HG03558 (cell line): ENCODE results near the gene ZNF74.
"Not testable (repeated sequence)": the region's sequence is repeated elsewhere in the genome, so short reads cannot be mapped to it uniquely, and the experiment has no call there.

Source experiments
- ATAC-seq: cut with Tn5 transposase; IDR thresholded peaks from one replicate; pipeline ENCODE4 v1.9.1; 2021; ENCODE audit warnings: moderate number of reproducible peaks; ENCODE audit not compliant: unreplicated experiment; ENCODE audit errors: extremely low read depth

ZNF74 gene

GRCh38 chr22:20373195-20373706 is 20.7 kb upstream of the ZNF74 start:
- not testable (repeated sequence) for ATAC-seq

DNA sequence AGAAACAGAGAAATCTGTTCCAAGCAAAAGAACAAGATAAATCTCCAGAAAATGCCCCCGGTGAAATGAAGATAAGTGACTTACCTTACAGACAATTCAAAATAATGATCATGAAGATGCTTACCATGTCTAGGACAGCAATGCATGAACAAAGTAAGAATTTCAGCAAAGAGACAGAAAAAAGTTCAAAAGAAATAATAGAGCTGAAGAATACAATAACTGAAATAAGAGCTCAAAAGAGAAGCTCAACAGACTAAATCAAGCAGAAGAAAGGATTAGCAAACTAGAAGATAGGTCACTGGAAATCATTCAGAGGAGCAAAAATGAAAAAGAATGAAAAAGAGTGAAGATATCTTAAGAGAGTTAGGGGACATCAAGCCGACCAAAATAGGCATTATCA is 19.8 kb upstream of the ZNF74 start:
- ATAC-seq: not testable (repeated sequence)

- ATAC-seq: not testable (repeated sequence)
Observed at GRCh38 chr22:20376281-20376680, 17.7 kb upstream of the ZNF74 start.

DNA sequence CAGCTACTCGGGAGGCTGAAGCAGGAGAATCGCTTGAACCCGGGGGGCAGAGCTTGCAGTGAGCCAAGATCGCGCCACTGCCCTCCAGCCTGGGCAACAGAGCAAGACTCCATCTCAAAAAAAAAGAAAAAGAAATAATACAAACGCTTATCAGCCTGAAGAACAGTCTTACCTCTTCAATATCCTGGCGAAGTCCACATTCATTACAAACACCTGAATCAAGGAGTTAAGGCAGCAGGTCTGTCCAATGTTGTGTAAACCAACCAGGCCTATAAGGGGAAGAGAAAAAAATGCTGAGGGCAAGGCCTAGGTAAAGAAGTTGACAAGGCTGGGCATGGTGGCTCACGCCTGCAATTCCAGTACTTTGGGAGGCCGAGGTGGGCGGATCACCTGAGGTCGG is 17.0 kb upstream of the ZNF74 start:
- ATAC-seq: not testable (repeated sequence)

GRCh38 chr22:20378110-20378509 is 15.8 kb upstream of the ZNF74 start:
- no peak for ATAC-seq

DNA sequence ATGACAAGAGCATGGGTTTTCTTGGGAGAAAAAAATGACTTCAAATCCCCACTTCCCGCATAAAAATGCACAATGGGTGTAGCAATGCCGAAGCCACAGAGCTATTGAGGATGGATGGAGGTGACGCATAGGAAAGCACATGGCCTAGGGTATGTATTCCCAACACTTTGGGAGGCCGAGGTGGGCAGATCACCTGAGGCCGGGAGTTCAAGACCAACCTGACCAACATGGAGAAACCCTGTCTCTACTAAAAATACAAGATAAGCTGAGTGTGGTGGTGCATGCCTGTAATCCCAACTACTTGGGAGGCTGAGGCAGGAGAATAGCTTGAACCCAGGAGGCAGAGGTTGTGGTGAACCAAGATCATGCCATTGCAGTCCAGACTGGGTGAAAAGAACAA is 15.3 kb upstream of the ZNF74 start:
- ATAC-seq: not testable (repeated sequence)

DNA sequence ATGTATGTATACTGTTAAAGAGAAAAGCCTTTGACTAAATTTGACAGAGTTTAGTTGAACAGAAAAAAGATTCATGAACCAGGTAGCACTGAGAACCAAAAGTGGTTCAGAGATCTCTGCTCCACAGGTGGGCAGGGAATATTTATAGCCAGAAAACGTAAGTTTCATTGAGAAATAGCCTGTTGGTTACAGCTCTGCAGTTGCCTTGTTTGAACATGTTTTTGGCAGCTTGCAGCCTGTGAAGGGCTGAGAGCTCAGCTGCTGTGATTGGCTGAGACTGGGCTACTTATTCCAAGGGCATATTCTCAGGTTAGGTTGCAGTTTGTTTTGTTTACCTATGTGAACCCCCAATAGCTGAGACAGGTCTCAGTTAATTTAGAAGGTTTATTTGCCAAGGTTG is 13.5 kb upstream of the ZNF74 start:
- no peak for ATAC-seq

DNA sequence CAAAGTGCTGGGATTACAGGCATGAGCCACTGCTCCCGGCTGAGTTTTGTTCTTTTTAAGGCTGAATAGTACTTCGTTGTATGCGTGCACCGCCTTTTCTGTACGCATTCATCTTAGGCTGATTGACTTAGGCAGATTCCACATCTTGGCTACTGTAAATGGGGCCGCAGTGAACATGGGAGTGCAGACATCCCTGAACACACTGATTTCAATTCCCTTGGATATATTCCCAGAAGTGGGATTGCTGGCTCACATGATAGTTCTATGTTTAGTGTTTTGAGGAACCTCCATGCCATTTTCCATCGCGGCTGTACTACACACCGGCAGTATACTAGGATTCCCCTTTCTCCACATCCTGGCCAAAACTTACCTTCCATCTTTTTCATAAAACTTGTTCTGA is 10.4 kb upstream of the ZNF74 start:
- no peak for ATAC-seq

- no peak for ATAC-seq
Observed at GRCh38 chr22:20384171-20384570, 9.8 kb upstream of the ZNF74 start.

GRCh38 chr22:20384865-20385264 is 9.1 kb upstream of the ZNF74 start:
- no peak for ATAC-seq

DNA sequence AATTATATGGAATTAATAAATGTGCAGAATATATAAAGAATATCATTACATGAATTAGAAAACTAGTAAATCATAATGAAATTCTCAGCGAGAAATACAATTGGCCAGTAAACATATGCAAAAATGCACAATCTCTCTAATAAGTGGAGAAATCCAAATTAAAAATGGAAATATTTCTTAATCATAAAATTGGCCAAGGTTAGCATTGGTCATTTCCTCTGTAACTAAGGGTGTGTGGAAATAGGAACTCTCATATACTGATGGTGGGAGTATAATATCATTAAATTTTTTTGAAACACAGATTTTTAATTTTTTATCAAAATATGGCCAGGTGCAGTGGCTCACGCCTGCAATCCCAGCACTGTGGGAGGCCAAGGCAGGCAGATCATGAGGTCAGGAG is 7.6 kb upstream of the ZNF74 start:
- ATAC-seq: no peak

DNA sequence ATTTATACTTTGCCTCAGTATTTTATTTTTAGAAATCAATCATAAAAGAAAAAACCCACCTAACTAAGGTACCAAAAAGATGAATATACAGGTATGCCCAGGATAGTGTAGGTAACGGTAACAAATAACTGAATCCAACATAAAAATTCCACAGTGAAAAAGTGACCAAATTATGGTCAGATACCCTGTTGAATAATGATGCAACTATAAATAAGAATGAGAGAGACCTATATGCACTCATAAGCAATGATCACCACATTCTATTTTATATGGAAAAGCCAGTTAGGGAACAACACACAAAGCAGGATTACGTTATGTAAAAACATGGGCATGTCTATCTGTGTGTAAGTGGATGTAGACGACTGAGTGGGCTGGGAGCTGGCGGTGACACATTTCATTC is 7.0 kb upstream of the ZNF74 start:
- ATAC-seq: no peak

GRCh38 chr22:20388200-20388599 is 5.8 kb upstream of the ZNF74 start:
- ATAC-seq: no peak

GRCh38 chr22:20389288-20389687 is 4.7 kb upstream of the ZNF74 start:
- no peak for ATAC-seq

DNA sequence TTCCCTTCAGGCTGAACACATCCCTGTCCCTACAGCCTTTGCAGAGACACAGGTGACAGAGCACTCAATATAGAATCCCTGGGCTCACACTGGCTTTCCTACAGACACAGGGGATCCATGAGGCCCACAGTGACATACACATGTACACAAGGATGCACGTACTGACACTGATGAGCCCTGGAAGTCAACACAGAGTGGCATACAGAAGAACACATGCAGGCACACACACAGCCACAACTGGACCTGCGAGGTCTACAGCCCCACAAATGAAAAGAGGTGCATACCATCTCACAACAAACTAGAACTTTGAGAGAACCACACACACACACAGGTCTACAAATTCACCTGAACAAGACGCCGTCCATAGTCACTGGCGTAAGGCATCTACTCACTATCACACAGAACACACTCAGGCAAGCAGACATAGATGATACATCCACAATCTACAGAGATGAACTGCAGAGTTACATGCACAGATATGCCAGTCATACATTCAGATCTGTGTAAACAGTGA is 3.5 kb upstream of the ZNF74 start:
- no peak for ATAC-seq

- ATAC-seq: no peak
Observed at GRCh38 chr22:20391222-20391621, 2.7 kb upstream of the ZNF74 start.

DNA sequence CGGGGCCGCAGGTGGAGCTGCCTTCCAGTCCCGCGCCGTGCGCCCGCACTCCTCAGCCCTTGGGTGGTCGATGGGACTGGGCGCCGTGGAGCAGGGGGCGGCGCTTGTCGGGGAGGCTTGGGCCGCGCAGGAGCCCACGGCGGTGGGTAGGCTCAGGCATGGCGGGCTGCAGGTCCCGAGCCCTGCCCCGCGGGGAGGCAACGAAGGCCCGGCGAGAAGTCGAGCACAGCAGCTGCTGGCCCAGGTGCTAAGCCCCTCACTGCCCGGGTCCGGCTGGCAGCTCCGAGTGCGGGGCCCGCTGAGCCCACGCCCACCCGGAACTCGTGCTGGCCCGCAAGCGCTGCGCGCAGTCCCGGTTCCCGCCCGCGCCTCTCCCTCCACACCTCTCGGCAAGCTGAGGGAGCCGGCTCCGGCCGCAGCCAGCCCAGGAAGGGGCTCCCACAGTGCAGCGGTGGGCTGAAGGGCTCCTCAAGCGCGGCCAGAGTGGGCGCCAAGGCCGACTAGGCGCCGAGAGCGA is 1.5 kb upstream of the ZNF74 start:
- not testable (repeated sequence) for ATAC-seq

DNA sequence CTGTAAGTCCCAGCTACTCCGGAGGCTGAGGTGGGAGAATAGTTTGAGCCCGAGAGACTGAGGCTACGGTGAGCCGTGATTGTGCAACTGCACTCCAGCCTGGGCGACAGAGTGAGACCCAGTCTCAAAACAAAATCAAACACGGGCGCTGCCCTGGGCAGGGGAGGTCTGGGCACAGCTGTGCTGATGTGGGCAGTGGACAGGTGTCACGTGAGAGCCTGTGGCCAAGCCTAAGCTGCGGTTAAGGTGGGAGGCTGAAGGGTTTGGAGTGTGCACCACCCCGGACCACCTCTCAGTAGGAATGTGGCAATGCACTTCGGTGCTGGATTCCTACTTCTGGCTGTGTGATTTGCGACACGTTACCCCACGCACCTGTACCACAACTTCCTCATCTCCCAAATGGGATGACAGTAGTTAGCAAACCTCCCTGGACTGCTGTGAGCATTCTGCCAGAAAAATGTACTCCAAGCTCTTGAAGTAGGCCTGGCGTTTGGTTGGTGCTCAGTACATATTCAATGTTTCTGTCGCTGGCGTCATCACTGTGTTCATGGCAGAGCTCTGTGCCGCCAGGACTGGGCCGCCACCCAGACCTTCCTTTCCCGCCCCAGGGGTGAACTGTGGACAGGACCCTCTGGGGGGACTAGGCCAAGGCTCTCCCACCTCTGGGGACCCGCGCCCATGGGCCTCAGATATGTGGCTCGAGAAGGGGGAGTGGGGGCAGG is 807 bp upstream of the ZNF74 start:
- ATAC-seq: no peak

GRCh38 chr22:20395181-20395906 is 1.4 kb downstream of the ZNF74 start:
- no peak for ATAC-seq

DNA sequence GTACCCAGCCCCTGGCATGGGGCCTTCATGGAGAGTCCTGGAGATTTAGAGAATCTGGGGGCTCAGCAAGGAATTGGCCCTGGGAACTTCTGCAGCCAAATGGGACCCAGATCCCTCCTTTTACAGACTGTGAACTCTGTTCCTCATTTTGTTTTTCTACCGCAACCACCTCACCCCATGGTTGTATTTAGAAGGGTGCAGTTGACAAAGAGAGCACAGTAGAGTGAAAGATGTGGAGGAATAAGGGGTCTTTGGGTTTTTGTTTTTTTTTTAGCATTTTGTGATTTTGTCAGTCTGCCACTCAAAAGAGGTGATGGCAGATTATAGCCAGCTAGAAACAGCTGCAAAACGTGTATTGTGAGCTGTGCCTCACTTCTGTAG is 1.9 kb downstream of the ZNF74 start:
- no peak for ATAC-seq

DNA sequence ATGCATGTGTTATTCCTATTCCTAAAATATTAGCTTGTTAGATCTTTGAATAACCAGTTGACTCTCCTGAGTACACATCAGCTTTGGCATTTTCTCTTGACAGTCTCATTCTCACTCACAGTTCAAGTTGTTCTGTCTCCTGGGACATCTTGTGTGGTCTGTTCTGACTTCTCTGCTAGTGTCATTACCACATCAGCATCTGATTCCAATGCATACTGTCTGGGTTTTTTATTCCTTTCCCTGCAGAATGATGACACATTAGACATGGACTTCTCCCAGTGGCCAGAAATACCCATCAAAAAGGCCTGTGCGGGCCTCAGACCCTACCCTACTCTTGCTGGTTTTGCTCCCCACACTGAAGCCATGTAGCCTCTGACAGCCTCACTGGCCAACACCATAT is 2.7 kb downstream of the ZNF74 start:
- ATAC-seq: no peak
